ENCODE results near the gene SLC4A4.

The SLC4A4 gene

DNA sequence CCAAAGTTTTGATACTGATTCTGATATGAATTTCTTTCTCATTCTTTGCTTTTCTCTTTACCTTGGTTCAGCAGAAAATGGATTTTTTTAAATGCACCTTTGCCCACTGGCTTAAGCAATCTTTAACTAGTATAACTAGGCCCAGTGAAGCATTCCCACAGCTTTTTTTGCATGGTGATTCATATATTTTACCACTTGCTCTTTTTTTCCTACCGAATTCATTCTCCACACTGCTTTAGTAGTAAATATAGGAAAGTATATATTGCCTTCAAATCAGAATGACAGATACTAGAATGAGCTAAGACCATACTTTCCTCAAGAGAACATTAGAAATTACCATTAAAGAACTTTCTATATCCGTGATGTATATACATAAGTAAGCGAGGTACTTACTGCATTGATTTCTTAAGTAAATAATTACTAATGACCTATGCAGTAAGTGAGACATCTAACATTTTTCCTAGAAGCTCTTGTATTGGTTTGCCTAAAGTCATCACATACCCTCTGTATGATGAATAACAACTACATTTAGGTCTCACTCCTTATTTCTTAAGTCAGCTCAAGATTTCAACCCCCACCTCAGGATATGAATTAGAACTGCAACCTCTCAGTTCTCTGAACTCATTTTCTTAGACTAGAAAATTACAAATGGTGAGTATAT, 44.2 kb downstream of the SLC4A4 start:
- H3K79me2 ChIP-seq (ENCODE audit: insufficient read depth, low read length): no peaks in the 10 kb centered on the region
- H3K36me3 ChIP-seq (ENCODE audit: insufficient read depth, low read length): no peaks in the 10 kb centered on the region
- DNase-seq (no peak), ATAC-seq (ENCODE audit: insufficient read depth, low read depth) (no peak)
- no peak overlapping the region for H3K4me2 ChIP-seq (ENCODE audit: insufficient read depth, low read length)
- no peak overlapping the region for H3K9ac ChIP-seq (ENCODE audit: low read depth, low read length)
- TF ChIP-seq CTCF (IDR thresholded peaks at IDR 0.05; ENCODE audit: borderline replicate concordance, extremely low read depth, low read length, poor library complexity, severe bottlenecking) (no peak), EZH2 (IDR thresholded peaks at IDR 0.05; ENCODE audit: borderline replicate concordance, low read depth, low read length, severe bottlenecking) (no peak)
- no peak overlapping the region for H2AFZ ChIP-seq (ENCODE audit: low read depth, low read length)
- H3K4me1 ChIP-seq (ENCODE audit: insufficient read depth, low read length): no peaks in the 10 kb centered on the region
- no peaks in the 10 kb centered on the region for H4K20me1 ChIP-seq (ENCODE audit: insufficient read depth, low read length)
- H3K4me3 ChIP-seq (ENCODE audit: low read depth in 1 of 2, low read length in 2 of 2): no peak overlapping the region
- H3K27ac ChIP-seq (ENCODE audit: low read length): no peak overlapping the region
- no peaks in the 10 kb centered on the region for H3K9me3 ChIP-seq (ENCODE audit: insufficient read depth, low read length, severe bottlenecking)
- H3K27me3 ChIP-seq (ENCODE audit: insufficient read depth, low read length, poor library complexity): no peaks in the 10 kb centered on the region

- DNase-seq (no peak), ATAC-seq (ENCODE audit: insufficient read depth, low read depth) (no peak)
- TF ChIP-seq EZH2 (IDR thresholded peaks at IDR 0.05; ENCODE audit: borderline replicate concordance, low read depth, low read length, severe bottlenecking): no peak
- no peak for TF ChIP-seq CTCF (IDR thresholded peaks at IDR 0.05; ENCODE audit: borderline replicate concordance, extremely low read depth, low read length, poor library complexity, severe bottlenecking)
- Histone ChIP-seq H3K9me3 (ENCODE audit: insufficient read depth, low read length, severe bottlenecking) (no peaks in the 10 kb centered on the region), H2AFZ (ENCODE audit: low read depth, low read length) (no peak overlapping the region), H3K4me2 (ENCODE audit: insufficient read depth, low read length) (no peak overlapping the region), H3K27ac (ENCODE audit: low read length) (no peak overlapping the region), H3K27me3 (ENCODE audit: insufficient read depth, low read length, poor library complexity) (no peaks in the 10 kb centered on the region), H3K4me1 (ENCODE audit: insufficient read depth, low read length) (no peaks in the 10 kb centered on the region), H3K9ac (ENCODE audit: low read depth, low read length) (no peak overlapping the region), H4K20me1 (ENCODE audit: insufficient read depth, low read length) (no peaks in the 10 kb centered on the region), H3K36me3 (ENCODE audit: insufficient read depth, low read length) (no peaks in the 10 kb centered on the region), H3K4me3 (ENCODE audit: low read depth in 1 of 2, low read length in 2 of 2) (no peak overlapping the region), H3K79me2 (ENCODE audit: insufficient read depth, low read length) (no peaks in the 10 kb centered on the region)
These were observed 45.2 kb downstream of the SLC4A4 start for GRCh38 chr4:71383984-71384383.

- H3K36me3 ChIP-seq (ENCODE audit: insufficient read depth, low read length): no peaks in the 10 kb centered on the region
- no peak for DNase-seq
- no peaks in the 10 kb centered on the region for H3K27me3 ChIP-seq (ENCODE audit: insufficient read depth, low read length, poor library complexity)
- no peaks in the 10 kb centered on the region for H3K79me2 ChIP-seq (ENCODE audit: insufficient read depth, low read length)
- H3K4me2 ChIP-seq (ENCODE audit: insufficient read depth, low read length): no peak overlapping the region
- no peak overlapping the region for H3K27ac ChIP-seq (ENCODE audit: low read length)
- H3K9me3 ChIP-seq (ENCODE audit: insufficient read depth, low read length, severe bottlenecking): no peaks in the 10 kb centered on the region
- H2AFZ ChIP-seq (ENCODE audit: low read depth, low read length): no peak overlapping the region
- H3K4me3 ChIP-seq (ENCODE audit: low read depth in 1 of 2, low read length in 2 of 2): no peak overlapping the region
- no peak overlapping the region for H3K9ac ChIP-seq (ENCODE audit: low read depth, low read length)
- no peak for ATAC-seq (ENCODE audit: insufficient read depth, low read depth)
- H4K20me1 ChIP-seq (ENCODE audit: insufficient read depth, low read length): no peaks in the 10 kb centered on the region
- TF ChIP-seq CTCF (IDR thresholded peaks at IDR 0.05; ENCODE audit: borderline replicate concordance, extremely low read depth, low read length, poor library complexity, severe bottlenecking) (no peak), EZH2 (IDR thresholded peaks at IDR 0.05; ENCODE audit: borderline replicate concordance, low read depth, low read length, severe bottlenecking) (no peak)
- H3K4me1 ChIP-seq (ENCODE audit: insufficient read depth, low read length): no peaks in the 10 kb centered on the region
These were observed 50.5 kb downstream of the SLC4A4 start for GRCh38 chr4:71389149-71389827.
